Measurements from ENCODE around the gene PLD1. TPM values are rescaled to one million over a fixed set of nuclear protein-coding genes. Genes with fewer than 3 reads are reported as not detected.

The PLD1 gene
- total and polyA plus RNA-seq, 2 of the 8 experiments (the other 6 are each of a cell fraction or from before 2014, with no cell fraction given) = 1.2 to 2.6 TPM

- Histone ChIP-seq H4K8ac (ENCODE audit: extremely low read depth, insufficient read depth, low read length) (no peak overlapping the region), H3K4me1 (replicated peaks in 1 of 4; ENCODE audit: control insufficient read depth in 3 of 4, insufficient read depth in 4 of 4, low read length in 3 of 4) (no peaks in the 10 kb centered on the region), H4K91ac (replicated peaks; ENCODE audit: insufficient read length, low read length) (no peak overlapping the region), H2BK12ac (ENCODE audit: low read depth, low read length) (no peak overlapping the region), H3K14ac (ENCODE audit: insufficient read length) (no peak overlapping the region), H3K27me3 (replicated peaks in 1 of 4; ENCODE audit: control insufficient read depth in 3 of 4, extremely low read depth in 1 of 4, insufficient read depth in 3 of 4, low read length in 3 of 4) (no peaks in the 10 kb centered on the region), H3K79me1 (ENCODE audit: low read depth, low read length) (no peaks in the 10 kb centered on the region), H3K27ac (ENCODE audit: low read depth, low read length) (no peak overlapping the region), H3K18ac (ENCODE audit: extremely low read depth, low read length) (no peak overlapping the region), H3K4me2 (ENCODE audit: insufficient read depth in 1 of 2, low read depth in 2 of 2, low read length in 2 of 2) (no peak overlapping the region), H2AFZ (ENCODE audit: low read length) (no peak overlapping the region), H2BK20ac (ENCODE audit: low read length) (no peak overlapping the region), H4K20me1 (replicated peaks in 1 of 2; ENCODE audit: control insufficient read depth in 1 of 2, insufficient read depth in 2 of 2, low read length in 2 of 2) (no peaks in the 10 kb centered on the region), H3K9ac (replicated peaks in 1 of 4; ENCODE audit: extremely low read depth in 1 of 4, low read depth in 3 of 4, low read length in 3 of 4) (no peak overlapping the region), H3K79me2 (ENCODE audit: control insufficient read depth in 1 of 2, insufficient read depth in 2 of 2, low read length in 2 of 2) (no peaks in the 10 kb centered on the region), H3K9me3 (ENCODE audit: insufficient read depth in 2 of 2, low read depth in 1 of 2, low read length in 1 of 2) (no peaks in the 10 kb centered on the region), H3K4me3 (ENCODE audit: extremely low read depth in 1 of 4, insufficient read depth in 2 of 4, low read depth in 3 of 4, low read length in 4 of 4) (no peak overlapping the region), H2AK5ac (ENCODE audit: low read depth, low read length) (no peak overlapping the region), H3K23me2 (ENCODE audit: low read depth, low read length) (peaks cover 2% of the 10 kb centered on the region; the same call in 1 of the 2 replicates), H4K5ac (ENCODE audit: insufficient read length, low read depth, low read length) (no peak overlapping the region), H3K23ac (ENCODE audit: insufficient read length) (no peak overlapping the region), H2BK120ac (replicated peaks; ENCODE audit: low read depth, low read length) (no peak overlapping the region), H3K4ac (replicated peaks; ENCODE audit: insufficient read length, low read depth, low read length) (no peak overlapping the region), H3K36me3 (ENCODE audit: control insufficient read depth in 2 of 4, insufficient read depth in 4 of 4, low read length in 3 of 4) (no peaks in the 10 kb centered on the region), H2BK5ac (ENCODE audit: low read depth, low read length) (no peak overlapping the region), H2BK15ac (ENCODE audit: low read length) (no peak overlapping the region), H3K56ac (replicated peaks; ENCODE audit: insufficient read length, low read depth, low read length) (no peak overlapping the region)
- ChIA-PET POLR2A (ENCODE audit: partially characterized antibody) (no interaction called here), CTCF (ENCODE audit: partially characterized antibody) (interaction anchor here (2.0 kb wide), 1 partner anchor 23 kb away, joined by 7 read pairs; no protein-coding TSS in a partner anchor)
- WGBS, 2 experiments (ENCODE audit: extremely low coverage in 1 of 2, insufficient coverage in 1 of 2, insufficient read length in 1 of 2, insufficient replicate concordance in 2 of 2, low coverage in 1 of 2, low lambda C conversion rate in 2 of 2, missing lambda C conversion rate in 1 of 2) = 100% methylated on average over 1 of the region's 1 CpG; no CpG with 5 or more reads in 1 of the 2 experiments
- no peak for DNase-seq (ENCODE audit: low read depth in 1 of 2, low spot score in 2 of 2)
- FAIRE-seq = no peak
- TF ChIP-seq TAF1 (IDR thresholded peaks at IDR 0.05; ENCODE audit: low read depth, low read length) (no peak), SRF (IDR thresholded peaks at IDR 0.05; ENCODE audit: low read depth, low read length) (no peak), SP1 (IDR thresholded peaks at IDR 0.05; ENCODE audit: low read depth, low read length) (no peak), POLR2A (IDR thresholded peaks at IDR 0.05; ENCODE audit: control extremely low read depth in 1 of 2, low read depth in 2 of 2, low read length in 2 of 2) (no peak), HDAC6 (IDR thresholded peaks at IDR 0.05; ENCODE audit: low read depth, low read length) (no peak), SIX5 (IDR thresholded peaks at IDR 0.05; ENCODE audit: low read depth, low read length) (no peak), TCF12 (IDR thresholded peaks at IDR 0.05; ENCODE audit: low read depth, low read length) (no peak), JUND (IDR thresholded peaks at IDR 0.05; ENCODE audit: low read length) (no peak), KDM1A (IDR thresholded peaks at IDR 0.05; ENCODE audit: borderline replicate concordance, low read length) (no peak), TAF7 (optimal IDR thresholded peaks at IDR 0.05; ENCODE audit: borderline replicate concordance, low read depth, low read length) (no peak), POLR2AphosphoS5 (IDR thresholded peaks at IDR 0.05; ENCODE audit: low read depth, low read length) (no peak), NANOG (IDR thresholded peaks at IDR 0.05; ENCODE audit: insufficient read depth, low read depth, low read length, poor library complexity, severe bottlenecking) (no peak), EP300 (IDR thresholded peaks at IDR 0.05; ENCODE audit: borderline replicate concordance in 1 of 2, low read depth in 2 of 2, low read length in 2 of 2) (no peak), ATF3 (IDR thresholded peaks at IDR 0.05; ENCODE audit: insufficient read depth, low read depth, low read length) (no peak), TBP (IDR thresholded peaks at IDR 0.05; ENCODE audit: low read depth, low read length) (no peak), POU5F1 (IDR thresholded peaks at IDR 0.05; ENCODE audit: low read depth, low read length) (no peak)
Observed at GRCh38 chr3:171636666-171637065, 173.6 kb downstream of the PLD1 start.

Measured in H1 (cell line).